Measurements from ENCODE around the gene ATP9B. TPM values are rescaled to one million over a fixed set of nuclear protein-coding genes. Genes with fewer than 3 reads are reported as not detected.

The ATP9B gene
- total RNA-seq, 6 experiments from 2014 or later = 13.6 to 25.7 (median 14.5) TPM

DNA sequence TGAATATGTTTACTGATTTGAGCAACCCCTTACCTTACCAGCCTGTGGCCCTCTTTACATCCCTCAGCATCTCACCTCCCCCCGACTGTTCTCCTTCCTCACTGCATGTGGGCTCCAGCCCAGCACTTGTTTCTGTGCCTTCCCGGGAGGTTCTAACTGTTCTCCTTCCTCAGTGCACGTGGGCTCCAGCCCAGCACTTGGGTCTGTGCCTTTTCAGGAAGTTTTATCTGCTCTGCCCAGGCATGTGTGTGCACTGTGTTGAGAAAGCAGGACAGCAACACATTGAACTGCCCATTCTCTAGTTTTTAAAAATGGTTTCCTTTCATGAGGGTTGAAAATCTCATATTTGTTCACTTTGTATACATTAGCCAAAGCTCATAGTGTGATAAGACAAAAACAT, 158.4 kb downstream of the ATP9B start:
- ATAC-seq = peak in 1 of 4 donors; percentile 22
- H3K9me3 ChIP-seq = no peaks in the 10 kb centered on the region
- TF ChIP-seq POLR2A (IDR thresholded peaks at IDR 0.05) = no peak
- H3K4me1 ChIP-seq = no peaks in the 10 kb centered on the region
- 80% methylated on average over 1 of the region's 3 CpGs for WGBS (ENCODE audit: insufficient coverage, low coverage, low lambda C conversion rate, missing lambda C conversion rate)
- H3K27ac ChIP-seq = no peak overlapping the region
- DNase-seq = no peak
- H3K4me3 ChIP-seq = no peak overlapping the region
- intact Hi-C loops (cut with DNase I) = no loop called here
- H3K36me3 ChIP-seq = no peaks in the 10 kb centered on the region
- H3K27me3 ChIP-seq = no peaks in the 10 kb centered on the region

- TF ChIP-seq CTCF (IDR thresholded peaks at IDR 0.05) (no peak), POLR2A (IDR thresholded peaks at IDR 0.05) (no peak)
- intact Hi-C loops (cut with DNase I) = no loop called here
- no peaks in the 10 kb centered on the region for H3K27me3 ChIP-seq
- 94% methylated on average over 6 of the region's 6 CpGs for WGBS (ENCODE audit: insufficient coverage, low coverage, low lambda C conversion rate, missing lambda C conversion rate)
- no peak overlapping the region for H3K27ac ChIP-seq
- H3K9me3 ChIP-seq = no peaks in the 10 kb centered on the region
- H3K4me3 ChIP-seq = no peak overlapping the region
- no peaks in the 10 kb centered on the region for H3K36me3 ChIP-seq
- H3K4me1 ChIP-seq = no peaks in the 10 kb centered on the region
- DNase-seq (no peak), ATAC-seq (no peak)
These were observed 160.2 kb downstream of the ATP9B start for GRCh38 chr18:79229431-79229830.

DNA sequence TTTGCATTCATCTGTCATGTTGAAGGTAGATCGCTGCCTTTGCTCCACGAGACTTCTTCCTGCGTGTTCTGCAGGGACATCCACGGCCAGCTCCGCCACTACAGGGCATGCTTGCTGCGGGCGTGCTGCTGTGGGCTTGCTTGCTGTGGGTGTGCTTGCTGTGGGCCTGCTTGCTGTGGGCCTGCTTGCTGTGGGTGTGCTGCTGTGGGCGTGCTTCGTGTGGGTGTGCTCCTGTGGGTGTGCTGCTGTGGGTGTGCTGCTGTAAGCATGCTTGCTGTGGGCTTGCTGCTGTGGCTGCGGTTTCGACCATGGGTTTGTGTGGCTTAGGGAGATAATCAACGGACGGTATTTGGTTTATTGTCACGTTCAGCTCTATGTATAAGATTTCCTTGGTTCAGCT, 165.2 kb downstream of the ATP9B start:
- Histone ChIP-seq H3K4me3 (no peak overlapping the region), H3K4me1 (no peaks in the 10 kb centered on the region), H3K36me3 (no peaks in the 10 kb centered on the region), H3K27ac (no peak overlapping the region), H3K9me3 (no peaks in the 10 kb centered on the region), H3K27me3 (no peaks in the 10 kb centered on the region)
- TF ChIP-seq CTCF (IDR thresholded peaks at IDR 0.05) = no peak
- no peak for TF ChIP-seq POLR2A (IDR thresholded peaks at IDR 0.05)
- intact Hi-C loops (cut with DNase I) = no loop called here
- no peak for DNase-seq
- ATAC-seq = no peak
- 93% methylated on average over 7 of the region's 14 CpGs for WGBS (ENCODE audit: insufficient coverage, low coverage, low lambda C conversion rate, missing lambda C conversion rate)

GRCh38 chr18:79239631-79240030, 170.4 kb downstream of the ATP9B start:
- Histone ChIP-seq H3K27me3 (no peaks in the 10 kb centered on the region), H3K4me1 (no peaks in the 10 kb centered on the region), H3K9me3 (no peaks in the 10 kb centered on the region), H3K27ac (no peak overlapping the region), H3K4me3 (no peak overlapping the region), H3K36me3 (no peaks in the 10 kb centered on the region)
- DNase-seq (no peak), ATAC-seq (no peak)
- intact Hi-C loops (cut with DNase I) = no loop called here
- 100% methylated on average over 2 of the region's 12 CpGs for WGBS (ENCODE audit: insufficient coverage, low coverage, low lambda C conversion rate, missing lambda C conversion rate)
- TF ChIP-seq CTCF (IDR thresholded peaks at IDR 0.05) = no peak
- no peak for TF ChIP-seq POLR2A (IDR thresholded peaks at IDR 0.05)

DNA sequence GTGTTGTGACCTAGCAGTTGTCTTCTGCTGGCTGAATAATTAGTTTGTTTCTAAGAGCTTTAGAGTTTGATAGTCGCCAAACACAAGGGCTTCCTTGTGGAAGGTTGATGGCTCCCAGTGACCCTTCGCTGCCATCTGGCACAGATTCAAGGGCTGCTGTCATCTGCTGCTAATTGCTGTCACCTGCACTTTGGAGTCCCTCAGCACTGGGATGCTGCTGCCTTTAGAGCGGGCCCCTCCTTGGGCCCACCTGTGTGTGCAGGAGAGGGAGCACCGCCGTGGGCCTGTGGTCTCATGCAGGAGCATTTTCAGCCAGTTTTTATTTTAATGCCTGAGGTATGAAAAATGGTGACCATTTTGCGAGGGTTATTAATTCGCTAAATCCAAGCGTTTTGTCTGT, 172.6 kb downstream of the ATP9B start:
- no peak for TF ChIP-seq CTCF (IDR thresholded peaks at IDR 0.05)
- TF ChIP-seq POLR2A (IDR thresholded peaks at IDR 0.05) = no peak
- no peaks in the 10 kb centered on the region for H3K27me3 ChIP-seq
- DNase-seq = no peak

More for the DNA sequence above, 172.6 kb downstream of the ATP9B start:
- no peak overlapping the region for H3K27ac ChIP-seq
- H3K4me3 ChIP-seq = no peak overlapping the region
- no peaks in the 10 kb centered on the region for H3K36me3 ChIP-seq
- intact Hi-C loops (cut with DNase I) = no loop called here
- ATAC-seq = no peak
- 93% methylated on average over 7 of the region's 8 CpGs for WGBS (ENCODE audit: insufficient coverage, low coverage, low lambda C conversion rate, missing lambda C conversion rate)
- H3K4me1 ChIP-seq = no peaks in the 10 kb centered on the region
- no peaks in the 10 kb centered on the region for H3K9me3 ChIP-seq

All from right lobe of liver (tissue), 6 donors.